Measurements from ENCODE around the gene TDRD12.
"Not testable (repeated sequence)": the region's sequence is repeated elsewhere in the genome, so short reads cannot be mapped to it uniquely, and the experiment has no call there.

Gene TDRD12

DNA sequence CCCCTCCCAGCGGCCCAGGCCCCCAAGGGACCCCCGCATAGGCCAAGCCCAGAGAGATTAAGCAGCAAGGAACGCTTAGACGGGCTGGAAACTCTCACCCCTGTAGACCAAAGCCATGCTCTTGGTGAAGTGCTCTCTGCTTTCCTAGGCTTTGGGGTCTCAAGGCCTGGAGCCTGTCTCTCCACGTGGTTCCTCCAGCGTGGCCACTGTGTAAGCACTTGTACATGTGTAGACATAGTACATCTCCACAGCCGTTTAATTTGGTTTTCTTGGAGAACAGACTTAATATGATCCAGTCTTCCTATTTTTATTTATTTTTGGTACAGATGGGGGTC, 26.9 kb upstream of the TDRD12 start:
- DNase-seq (ENCODE audit: low read depth), result no peak

DNA sequence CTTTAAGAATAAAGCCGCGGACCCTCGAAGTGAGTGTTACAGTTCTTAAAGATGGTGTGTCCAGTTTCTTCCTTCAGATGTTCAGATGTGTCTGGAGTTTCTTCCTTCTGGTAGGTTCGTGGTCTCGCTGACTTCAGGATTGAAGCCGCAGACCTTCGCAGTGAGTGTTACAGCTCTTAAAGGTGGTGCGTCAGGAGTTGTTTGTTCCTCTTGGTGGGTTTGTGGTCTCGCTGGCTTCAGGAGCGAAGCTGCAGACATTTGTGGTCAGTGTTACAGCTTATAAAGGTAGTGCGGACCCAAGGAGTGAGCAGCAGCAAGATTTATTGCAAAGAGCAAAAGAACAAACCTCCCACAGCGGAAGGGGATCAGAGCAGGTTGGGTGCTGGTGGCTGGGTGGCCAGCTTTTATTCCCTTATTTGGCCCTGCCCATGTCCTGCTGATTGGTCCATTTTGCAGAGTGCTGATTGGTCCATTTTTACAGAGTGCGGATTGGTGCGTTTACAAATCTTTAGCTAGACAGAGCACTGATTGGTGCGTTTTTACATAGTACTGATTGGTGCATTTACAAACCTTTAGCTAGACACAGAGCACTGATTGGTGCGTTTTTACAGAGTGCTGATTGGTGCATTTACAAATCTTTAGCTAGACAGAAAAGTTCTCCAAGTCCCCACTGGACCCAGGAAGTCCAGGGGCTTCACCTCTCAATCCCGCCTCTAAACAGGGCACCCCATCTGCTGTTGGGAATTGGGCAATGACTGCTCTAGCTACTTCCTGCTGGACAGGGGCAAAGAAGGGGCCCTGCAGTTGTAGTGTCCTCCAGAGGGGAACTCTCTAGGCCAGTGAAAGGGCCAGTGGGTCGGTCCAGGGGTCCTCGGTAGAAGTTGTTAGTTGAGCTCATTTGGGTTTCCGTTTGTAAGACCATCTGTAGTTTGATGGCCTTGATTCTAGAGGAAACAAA, 26.1 kb upstream of the TDRD12 start:
- not testable (repeated sequence) for DNase-seq (ENCODE audit: low read depth)

- DNase-seq (ENCODE audit: low read depth), result not testable (repeated sequence)
Measured at GRCh38 chr19:32694316-32694715, 25.3 kb upstream of the TDRD12 start.

GRCh38 chr19:32694851-32695250, 24.7 kb upstream of the TDRD12 start:
- DNase-seq (ENCODE audit: low read depth), result not testable (repeated sequence)

GRCh38 chr19:32695506-32695905, 24.1 kb upstream of the TDRD12 start:
- DNase-seq (ENCODE audit: low read depth), result not testable (repeated sequence)

DNA sequence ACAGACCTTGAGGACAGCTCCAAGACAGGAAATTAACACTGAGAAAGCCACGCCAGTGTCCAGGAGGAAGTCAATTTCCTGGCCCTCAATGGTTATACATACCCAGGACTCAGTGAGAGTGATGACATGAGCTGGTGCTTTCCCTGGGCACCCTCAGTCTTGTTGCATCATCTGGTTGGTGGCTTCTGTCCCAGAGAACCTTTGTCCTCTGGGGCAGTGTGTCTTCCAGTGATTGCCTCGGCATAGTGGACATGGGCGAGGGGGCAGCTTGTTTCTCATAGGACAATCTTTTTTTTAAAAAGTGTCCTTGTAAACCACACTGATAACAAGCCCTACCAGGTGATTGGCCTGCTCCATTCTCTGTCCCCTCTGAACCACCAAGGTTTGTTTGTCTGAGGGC, 22.8 kb upstream of the TDRD12 start:
- DNase-seq (ENCODE audit: low read depth), result not testable (repeated sequence)

GRCh38 chr19:32700129-32700528, 19.4 kb upstream of the TDRD12 start:
- DNase-seq (ENCODE audit: low read depth), result not testable (repeated sequence)

DNA sequence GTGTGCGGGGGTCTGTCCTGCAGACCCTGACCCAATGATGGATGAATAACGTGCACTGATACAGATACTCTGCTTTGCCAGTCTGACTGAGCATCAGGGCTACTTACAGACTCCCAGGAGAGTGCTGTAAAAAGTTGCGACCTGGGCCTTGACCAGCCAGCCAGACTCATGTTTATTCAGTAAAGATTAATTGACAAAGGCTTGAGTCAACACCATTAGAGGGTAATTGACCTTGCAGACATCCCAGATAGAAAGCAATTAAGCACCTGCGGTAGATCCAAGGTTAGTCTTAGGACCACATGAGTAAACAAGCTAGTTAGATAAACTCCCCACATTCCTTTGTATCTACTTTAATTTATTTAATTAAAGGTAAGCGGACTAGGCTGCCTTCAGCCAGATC, 17.6 kb upstream of the TDRD12 start:
- no peak for DNase-seq (ENCODE audit: low read depth)

- not testable (repeated sequence) for DNase-seq (ENCODE audit: low read depth)
Measured at GRCh38 chr19:32704006-32704405, 15.6 kb upstream of the TDRD12 start.

DNA sequence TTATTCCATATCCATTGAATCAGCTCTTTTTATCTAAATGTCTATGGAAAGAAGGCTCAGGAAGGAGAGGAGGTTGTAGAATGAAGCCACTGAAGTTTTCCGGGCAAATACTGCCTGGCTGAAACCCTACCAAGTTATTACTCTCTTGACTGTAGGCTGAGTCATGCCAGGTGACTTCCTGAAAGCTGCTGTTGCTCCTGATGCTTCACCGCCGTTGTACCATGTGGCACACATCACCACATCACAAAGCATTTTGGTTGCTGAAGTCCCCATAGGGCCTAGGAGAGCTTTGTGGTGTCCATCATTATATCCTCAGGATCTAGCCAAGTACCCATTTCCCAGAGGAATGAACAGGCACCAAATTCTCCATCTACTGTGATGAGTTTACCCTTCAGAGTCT, 11.1 kb upstream of the TDRD12 start:
- no peak for DNase-seq (ENCODE audit: low read depth)

DNA sequence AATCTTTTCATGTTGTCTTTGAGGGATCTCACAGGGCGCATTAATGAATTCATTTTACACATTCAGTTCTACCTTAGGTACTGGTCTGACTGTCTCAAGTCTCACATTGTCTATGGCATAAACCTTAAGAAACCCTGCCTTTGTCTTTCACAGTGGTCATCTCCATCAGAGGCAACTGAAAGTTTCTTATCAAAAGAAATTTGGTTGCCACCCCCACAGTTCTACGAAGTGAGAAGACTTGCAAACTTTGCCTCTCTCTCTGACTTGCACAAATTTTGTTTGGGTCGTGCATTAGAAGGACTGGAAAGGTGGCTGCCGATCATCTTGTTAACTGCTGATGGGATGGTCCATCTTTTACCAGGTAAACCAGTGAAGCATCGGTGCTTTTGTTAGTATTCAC, 10.5 kb upstream of the TDRD12 start:
- no peak for DNase-seq (ENCODE audit: low read depth)

DNA sequence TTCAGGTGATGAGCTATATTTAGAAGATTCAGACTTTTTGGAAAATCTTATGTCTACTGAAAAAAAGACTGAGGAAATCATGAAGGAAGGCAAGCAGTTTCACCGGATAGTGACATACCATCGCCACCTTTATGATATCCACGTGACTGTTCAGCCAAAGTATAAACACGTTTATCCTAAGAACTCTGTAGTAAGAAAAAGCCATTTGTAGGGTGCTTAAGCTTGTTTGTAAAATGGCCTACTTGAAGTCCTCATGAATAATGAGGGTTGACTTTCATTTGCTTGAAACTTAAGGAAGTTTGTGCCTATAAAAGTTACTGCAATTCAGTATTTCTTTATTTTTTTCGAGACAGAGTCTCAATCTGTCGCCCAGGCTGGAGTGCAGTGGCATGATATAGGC, 7.8 kb upstream of the TDRD12 start:
- DNase-seq (ENCODE audit: low read depth), result no peak

GRCh38 chr19:32716203-32716602, 3.4 kb upstream of the TDRD12 start:
- not testable (repeated sequence) for DNase-seq (ENCODE audit: low read depth)

- DNase-seq (ENCODE audit: low read depth), result no peak
Measured at GRCh38 chr19:32717496-32717895, 2.1 kb upstream of the TDRD12 start.

DNA sequence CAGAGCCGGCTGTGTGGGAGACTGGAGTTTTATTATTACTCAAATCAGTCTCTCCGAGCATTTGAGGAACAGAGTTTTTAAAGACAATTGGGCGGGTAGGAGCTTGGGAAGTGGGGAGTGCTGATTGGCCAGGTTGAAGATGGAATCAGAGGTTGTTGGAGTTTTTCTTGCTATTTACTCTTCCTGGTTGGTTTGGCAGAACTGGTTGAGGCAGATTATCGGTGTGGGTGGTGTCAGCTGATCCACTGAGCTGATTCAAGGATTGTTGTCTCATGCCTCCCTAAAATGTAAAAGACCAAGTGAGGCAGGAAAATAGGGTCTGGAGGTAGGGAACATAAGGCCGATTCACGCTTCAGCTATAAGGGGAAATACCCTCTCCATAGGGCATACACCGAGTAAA, 1.3 kb upstream of the TDRD12 start:
- DNase-seq (ENCODE audit: low read depth), result no peak

DNA sequence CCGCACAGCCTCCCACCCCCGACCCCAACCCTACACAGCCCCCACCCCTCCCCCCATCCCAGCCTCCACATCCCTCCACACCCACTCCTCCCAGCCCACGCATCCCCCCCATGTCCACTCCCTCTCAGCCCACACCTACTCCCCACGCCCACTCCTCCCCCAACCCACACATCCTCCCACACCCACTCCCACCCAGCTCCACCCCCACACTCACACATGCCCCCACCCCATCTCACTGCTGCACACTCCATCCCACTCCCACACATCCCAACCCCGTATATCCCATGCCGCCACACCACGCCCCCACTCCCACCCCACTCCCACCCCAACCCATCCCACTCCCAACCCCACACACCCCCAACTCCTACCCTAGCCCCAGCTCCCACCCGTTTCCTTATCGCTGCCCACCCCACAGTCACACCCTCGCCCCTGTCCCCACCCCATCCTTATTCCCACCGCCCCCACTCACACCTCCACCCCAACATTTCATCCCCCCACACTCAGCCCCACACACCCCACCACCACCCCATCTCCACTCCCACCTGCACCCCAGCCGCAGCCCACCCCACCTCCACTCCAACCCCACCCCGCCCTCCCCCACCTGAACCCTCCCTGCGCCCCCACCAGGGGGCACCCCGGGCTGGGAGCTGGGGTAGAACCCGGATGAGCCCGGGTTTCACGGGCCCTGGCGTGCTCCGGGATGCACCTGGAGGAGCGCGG, 809 bp downstream of the TDRD12 start:
- DNase-seq (ENCODE audit: low read depth), result no peak

GRCh38 chr19:32720936-32721250, 1.3 kb downstream of the TDRD12 start:
- DNase-seq (ENCODE audit: low read depth), result no peak

- no peak for DNase-seq (ENCODE audit: low read depth)
Measured at GRCh38 chr19:32735936-32736335, 16.4 kb downstream of the TDRD12 start.

- no peak for DNase-seq (ENCODE audit: low read depth)
Measured at GRCh38 chr19:32743021-32743420, 23.5 kb downstream of the TDRD12 start.

- DNase-seq (ENCODE audit: low read depth), result no peak
Measured at GRCh38 chr19:32743447-32743846, 23.9 kb downstream of the TDRD12 start.

GRCh38 chr19:32744555-32745325, 25.2 kb downstream of the TDRD12 start:
- no peak for DNase-seq (ENCODE audit: low read depth)

- not testable (repeated sequence) for DNase-seq (ENCODE audit: low read depth)
Measured at GRCh38 chr19:32745594-32746251, 26.2 kb downstream of the TDRD12 start.

Measured in GM04503 (cell line).